Suprapubic skin (tissue), 4 donors: ENCODE data around the gene IL17RD. TPM values are rescaled to one million over a fixed set of nuclear protein-coding genes. Genes with fewer than 3 reads are reported as not detected.

Experiments used
- DNase-seq, 2 donors: peaks; one replicate each; pipeline ENCODE4 v3.0.0-alpha.2; 2019; ENCODE audit warnings: low spot score in 2 of 2
- H3K27ac ChIP-seq: fragments of 200-600 bp; sonication (generic); one replicate; pipeline ENCODE4 v1.5.1; 2019
- H3K27me3 ChIP-seq: fragments of 200-600 bp; sonication (generic); one replicate; pipeline ENCODE4 v1.5.1; 2019
- H3K36me3 ChIP-seq: fragments of 200-600 bp; sonication (generic); one replicate; pipeline ENCODE4 v1.5.1; 2019
- H3K4me1 ChIP-seq: fragments of 200-600 bp; sonication (generic); one replicate; pipeline ENCODE4 v1.5.1; 2019
- H3K4me3 ChIP-seq: fragments of 200-600 bp; sonication (generic); one replicate; pipeline ENCODE4 v1.5.1; 2019; ENCODE audit warnings: mild to moderate bottlenecking
- H3K9me3 ChIP-seq: fragments of 200-600 bp; sonication (generic); one replicate; pipeline ENCODE4 v1.5.1; 2019
- EP300 ChIP-seq: sonication (generic); formaldehyde crosslinking; IDR thresholded peaks from one replicate; pipeline ENCODE4 v1.6.1; 2017; ENCODE audit warnings: antibody characterized with exemption
- POLR2A ChIP-seq, 2 donors: fragments of 450-650 bp; IDR thresholded peaks; one replicate each; pipeline ENCODE4 v1.6.1; 2017; ENCODE audit warnings: antibody characterized with exemption in 2 of 2, mild to moderate bottlenecking in 2 of 2, moderate library complexity in 2 of 2
- POLR2AphosphoS5 ChIP-seq, 3 donors: sonication (generic); formaldehyde crosslinking; IDR thresholded peaks; one replicate each; pipeline ENCODE4 v1.6.1; 2017; ENCODE audit warnings: antibody characterized with exemption in 3 of 3
- WGBS: methylation state at CpG from one replicate; pipeline ENCODE4 v1.1.5; 2018; 5-methylcytosine and 5-hydroxymethylcytosine counted together
- total RNA-seq, 4 donors: library from RNA; depleted of rRNA; stranded (reverse); fragments of >200 nt; gene quantifications; one replicate each; pipeline ENCODE4 v1.1.0, GENCODE V29; 2016
- TF ChIP-seq, protein P1 (sequence below), 2 donors: fragments of 200-600 bp in 1 of 2; fragments of 450-650 bp in 1 of 2; sonication (generic) in 1 of 2; IDR thresholded peaks; one replicate each; pipeline ENCODE4 v1.5.1; 2016 to 2019; ENCODE audit warnings: antibody characterized with exemption in 2 of 2, mild to moderate bottlenecking in 1 of 2, moderate library complexity in 1 of 2

The IL17RD gene
- total RNA-seq, 4 donors from 2014 or later, result 2.2 to 6.1 (median 3.7) TPM

DNA sequence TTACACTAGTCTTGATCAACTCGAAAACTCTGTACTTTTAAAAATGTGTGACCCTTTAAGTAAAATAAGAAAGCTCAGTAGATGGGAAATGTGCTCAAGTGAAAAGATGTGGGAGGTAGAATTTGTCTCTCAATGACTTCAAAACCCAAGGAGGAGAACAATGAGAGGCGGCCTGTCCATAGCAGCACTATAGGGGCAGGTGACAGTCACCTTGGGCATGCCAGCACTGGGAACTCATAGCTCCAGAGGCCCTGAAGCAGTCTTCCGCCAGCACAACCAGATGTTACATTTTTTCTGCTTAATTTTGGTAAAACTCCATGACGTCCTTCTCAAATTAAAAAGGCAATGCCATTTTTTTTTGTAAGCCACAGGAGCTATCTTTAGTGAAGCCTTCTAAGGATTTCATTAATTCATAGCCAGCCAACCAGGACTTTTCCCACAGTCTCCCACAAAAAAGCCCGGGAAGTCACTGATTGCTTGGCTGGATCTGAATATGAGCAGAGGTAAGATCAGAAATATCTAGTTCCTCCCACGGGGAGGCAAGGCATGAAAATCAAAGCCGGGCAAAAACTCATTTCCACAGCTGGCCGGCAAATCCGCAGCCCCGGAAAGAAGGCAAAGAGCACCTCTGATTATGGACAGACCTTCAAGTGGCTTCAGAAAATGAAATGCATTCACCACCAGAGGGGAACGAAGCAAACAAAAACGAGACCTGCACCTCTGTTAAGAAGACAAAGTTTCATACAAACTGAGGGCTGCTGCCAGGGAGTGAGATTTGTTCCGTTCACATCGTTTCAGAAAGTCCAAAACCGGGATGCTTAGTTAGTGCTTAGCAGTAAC lies 10.5 kb downstream of the IL17RD start:
- no peak overlapping the region for H3K27ac ChIP-seq
- H3K4me3 ChIP-seq, result no peak overlapping the region
- peaks cover 23% of the 10 kb centered on the region for H3K4me1 ChIP-seq
- H3K36me3 ChIP-seq, result no peaks in the 10 kb centered on the region
- no peaks in the 10 kb centered on the region for H3K27me3 ChIP-seq
- TF ChIP-seq POLR2A (IDR thresholded peaks at IDR 0.05), result no peak
- TF ChIP-seq POLR2AphosphoS5 (IDR thresholded peaks at IDR 0.05), result no peak
- TF ChIP-seq EP300, result no peak
- TF ChIP-seq, protein P1, sequence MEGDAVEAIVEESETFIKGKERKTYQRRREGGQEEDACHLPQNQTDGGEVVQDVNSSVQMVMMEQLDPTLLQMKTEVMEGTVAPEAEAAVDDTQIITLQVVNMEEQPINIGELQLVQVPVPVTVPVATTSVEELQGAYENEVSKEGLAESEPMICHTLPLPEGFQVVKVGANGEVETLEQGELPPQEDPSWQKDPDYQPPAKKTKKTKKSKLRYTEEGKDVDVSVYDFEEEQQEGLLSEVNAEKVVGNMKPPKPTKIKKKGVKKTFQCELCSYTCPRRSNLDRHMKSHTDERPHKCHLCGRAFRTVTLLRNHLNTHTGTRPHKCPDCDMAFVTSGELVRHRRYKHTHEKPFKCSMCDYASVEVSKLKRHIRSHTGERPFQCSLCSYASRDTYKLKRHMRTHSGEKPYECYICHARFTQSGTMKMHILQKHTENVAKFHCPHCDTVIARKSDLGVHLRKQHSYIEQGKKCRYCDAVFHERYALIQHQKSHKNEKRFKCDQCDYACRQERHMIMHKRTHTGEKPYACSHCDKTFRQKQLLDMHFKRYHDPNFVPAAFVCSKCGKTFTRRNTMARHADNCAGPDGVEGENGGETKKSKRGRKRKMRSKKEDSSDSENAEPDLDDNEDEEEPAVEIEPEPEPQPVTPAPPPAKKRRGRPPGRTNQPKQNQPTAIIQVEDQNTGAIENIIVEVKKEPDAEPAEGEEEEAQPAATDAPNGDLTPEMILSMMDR (IDR thresholded peaks at IDR 0.05), result no peak
- WGBS, result 57% methylated on average over 15 of the region's 15 CpGs
- DNase-seq, result no peak
- H3K9me3 ChIP-seq, result no peaks in the 10 kb centered on the region

DNA sequence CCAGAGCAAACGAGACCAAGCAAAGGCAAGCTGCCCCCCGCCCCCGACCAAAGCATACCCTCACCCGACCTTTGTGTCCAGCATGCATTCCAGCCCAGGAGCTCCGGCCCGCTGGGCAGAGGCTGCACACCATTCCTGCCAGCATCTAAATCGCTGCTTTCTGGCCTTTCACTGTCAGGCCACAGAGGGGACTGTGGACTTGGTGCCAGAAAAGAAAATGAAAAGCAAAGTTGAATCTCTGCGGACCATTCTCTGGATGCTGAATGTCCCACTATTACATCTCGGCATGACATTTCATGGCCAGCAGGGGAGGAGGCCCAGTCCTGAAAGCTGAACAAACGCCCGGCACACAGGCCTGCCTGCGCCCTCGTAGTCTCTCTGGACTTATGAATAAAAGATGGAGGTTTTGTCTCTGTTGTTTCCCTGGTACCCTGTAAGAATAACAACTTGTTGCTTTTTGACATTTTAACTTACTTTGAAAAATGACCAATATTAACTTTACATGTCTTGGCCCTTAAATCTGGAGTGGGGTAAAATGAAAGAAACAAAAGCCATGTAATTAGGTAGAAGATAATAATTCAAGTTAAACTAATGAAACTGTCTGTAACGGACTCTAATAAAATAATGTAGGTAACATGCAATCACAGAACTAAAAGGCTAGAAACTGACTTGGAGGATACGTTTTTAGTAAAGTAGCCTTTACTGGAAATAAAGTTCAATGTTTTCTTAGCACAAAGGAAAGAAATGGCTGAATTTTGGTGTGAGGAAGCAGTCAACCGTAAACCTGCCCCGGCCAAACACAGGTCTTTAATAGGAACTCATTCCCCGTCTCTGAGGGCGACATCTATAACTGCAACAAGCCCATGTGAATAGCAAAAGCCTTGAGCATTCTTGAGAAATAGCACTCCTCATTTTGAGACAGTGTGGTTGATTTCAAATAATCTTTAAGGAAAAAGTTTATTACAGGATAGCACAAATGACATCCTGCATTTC lies 12.7 kb downstream of the IL17RD start:
- H3K27me3 ChIP-seq, result no peaks in the 10 kb centered on the region
- H3K27ac ChIP-seq, result no peak overlapping the region
- TF ChIP-seq, protein P1 (IDR thresholded peaks at IDR 0.05), result no peak
- TF ChIP-seq POLR2AphosphoS5 (IDR thresholded peaks at IDR 0.05), result no peak
- no peak for TF ChIP-seq POLR2A (IDR thresholded peaks at IDR 0.05)
- no peak for TF ChIP-seq EP300
- no peak for DNase-seq
- 88% methylated on average over 19 of the region's 19 CpGs for WGBS
- no peaks in the 10 kb centered on the region for H3K36me3 ChIP-seq
- no peak overlapping the region for H3K4me3 ChIP-seq
- H3K9me3 ChIP-seq, result no peaks in the 10 kb centered on the region
- H3K4me1 ChIP-seq, result peaks cover 16% of the 10 kb centered on the region

DNA sequence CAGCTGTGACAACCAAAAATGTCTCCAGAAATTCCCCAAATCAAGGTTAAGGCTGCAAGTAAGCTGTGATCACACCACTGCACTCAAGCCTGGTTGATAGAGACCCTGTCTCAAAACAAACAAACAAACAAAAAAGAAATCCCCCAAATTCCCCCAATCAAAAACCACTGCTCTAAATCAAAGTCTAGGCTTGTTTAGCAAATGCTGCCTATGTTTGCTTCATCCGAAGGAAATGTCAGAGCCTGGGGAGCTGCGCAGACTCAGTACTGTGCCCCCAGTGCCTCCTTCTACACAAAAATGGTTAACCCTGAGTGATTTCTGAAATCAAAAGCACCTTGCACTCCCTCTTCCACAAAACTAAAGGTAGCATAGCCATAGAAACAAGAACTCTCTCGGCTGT lies 13.4 kb downstream of the IL17RD start:
- no peaks in the 10 kb centered on the region for H3K36me3 ChIP-seq
- TF ChIP-seq, protein P1 (IDR thresholded peaks at IDR 0.05), result no peak
- no peak for TF ChIP-seq POLR2AphosphoS5 (IDR thresholded peaks at IDR 0.05)
- TF ChIP-seq POLR2A (IDR thresholded peaks at IDR 0.05), result no peak
- TF ChIP-seq EP300, result no peak
- no peaks in the 10 kb centered on the region for H3K27me3 ChIP-seq
- H3K27ac ChIP-seq, result no peak overlapping the region
- 93% methylated on average over 3 of the region's 3 CpGs for WGBS
- H3K9me3 ChIP-seq, result no peaks in the 10 kb centered on the region
- H3K4me3 ChIP-seq, result no peak overlapping the region
- peaks cover 16% of the 10 kb centered on the region for H3K4me1 ChIP-seq
- DNase-seq, result no peak

DNA sequence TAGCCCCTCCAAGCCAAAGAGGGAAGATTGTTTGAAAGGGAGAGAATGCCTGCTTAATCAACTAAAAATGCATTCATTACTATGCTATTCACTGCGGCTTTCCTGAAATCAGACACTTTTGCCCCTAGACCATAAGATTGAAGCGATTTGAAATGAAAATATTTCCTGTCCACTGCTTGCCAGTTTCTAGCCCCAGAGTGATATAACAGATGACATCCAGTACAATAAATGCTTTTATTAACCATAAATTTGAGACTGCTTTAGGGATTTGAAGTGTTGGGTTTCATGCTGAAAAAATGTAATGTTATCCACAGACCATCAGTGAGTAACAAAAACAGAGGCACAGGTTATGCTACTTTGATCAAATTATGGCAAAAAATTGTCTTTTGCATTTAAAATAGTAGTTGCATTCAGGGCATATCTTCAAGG lies 14.1 kb downstream of the IL17RD start:
- Histone ChIP-seq H3K36me3 (no peaks in the 10 kb centered on the region), H3K4me1 (peaks cover 16% of the 10 kb centered on the region), H3K27me3 (no peaks in the 10 kb centered on the region), H3K27ac (no peak overlapping the region), H3K9me3 (no peaks in the 10 kb centered on the region), H3K4me3 (no peak overlapping the region)
- WGBS, result 62% methylated on average over 2 of the region's 2 CpGs
- no peak for DNase-seq
- no peak for TF ChIP-seq POLR2AphosphoS5 (IDR thresholded peaks at IDR 0.05)
- TF ChIP-seq POLR2A (IDR thresholded peaks at IDR 0.05), result no peak
- TF ChIP-seq EP300, result no peak
- TF ChIP-seq, protein P1 (IDR thresholded peaks at IDR 0.05), result no peak
